H9 (cell line): ENCODE measurements around the gene CHCHD6. TPM values are rescaled to one million over a fixed set of nuclear protein-coding genes. Genes with fewer than 3 reads are reported as not detected.

Source experiments
- DNase-seq: peaks from one replicate; pipeline ENCODE4 v3.0.0-alpha.2; 2017
- H2AFZ ChIP-seq: one replicate; pipeline ENCODE4 v1.6.1; 2013; ENCODE audit warnings: mild to moderate bottlenecking, low read length, control low read depth, moderate library complexity
- H2AK5ac ChIP-seq: 2 replicates; pipeline ENCODE4 v1.6.1; 2013; ENCODE audit warnings: low read length, control low read depth, mixed read lengths; ENCODE audit not compliant: insufficient read length
- H2BK120ac ChIP-seq: one replicate; pipeline ENCODE4 v1.6.1; 2013; ENCODE audit warnings: low read depth, mild to moderate bottlenecking, low read length, control low read depth, inconsistent platforms; ENCODE audit not compliant: poor library complexity, severe bottlenecking
- H2BK12ac ChIP-seq: 2 replicates; pipeline ENCODE4 v1.6.1; 2013; ENCODE audit warnings: low read length, control low read depth, mixed read lengths, low read depth; ENCODE audit not compliant: insufficient read length
- H2BK15ac ChIP-seq: 2 replicates; pipeline ENCODE4 v1.6.1; 2013; ENCODE audit warnings: low read depth, low read length, control low read depth
- H2BK20ac ChIP-seq: one replicate; pipeline ENCODE4 v1.6.1; 2013; ENCODE audit warnings: low read depth, mild to moderate bottlenecking, low read length, control low read depth, inconsistent platforms; ENCODE audit not compliant: poor library complexity, severe bottlenecking
- H2BK5ac ChIP-seq: 2 replicates; pipeline ENCODE4 v1.6.1; 2013; ENCODE audit warnings: low read length, control low read depth, mixed read lengths; ENCODE audit not compliant: insufficient read length
- H3K14ac ChIP-seq: 2 replicates; pipeline ENCODE4 v1.6.1; 2013; ENCODE audit warnings: low read length, control low read depth; ENCODE audit not compliant: insufficient read depth
- H3K18ac ChIP-seq: 2 replicates; pipeline ENCODE4 v1.6.1; 2013; ENCODE audit warnings: low read depth, mild to moderate bottlenecking, mixed read lengths, low read length, control low read depth; ENCODE audit not compliant: insufficient read length
- H3K23ac ChIP-seq: 2 replicates; pipeline ENCODE4 v1.6.1; 2013; ENCODE audit warnings: low read length, control low read depth, mixed read lengths, low read depth; ENCODE audit not compliant: insufficient read length
- H3K23me2 ChIP-seq: 2 replicates; pipeline ENCODE4 v1.6.1; 2013; ENCODE audit warnings: low read depth, mild to moderate bottlenecking, mixed read lengths, low read length, control low read depth; ENCODE audit not compliant: insufficient read length, poor library complexity, severe bottlenecking
- H3K27ac ChIP-seq: 2 replicates; pipeline ENCODE4 v1.5.1; 2013; ENCODE audit warnings: low read length, control low read depth, mixed read lengths, low read depth; ENCODE audit not compliant: insufficient read length
- H3K27me3 ChIP-seq: 2 replicates; pipeline ENCODE4 v1.6.1; 2013; ENCODE audit warnings: low read length, control low read depth, inconsistent platforms; ENCODE audit not compliant: insufficient read depth
- H3K4ac ChIP-seq: 2 replicates; pipeline ENCODE4 v1.6.1; 2013; ENCODE audit warnings: low read depth, mild to moderate bottlenecking, control low read depth, inconsistent platforms, low read length, moderate library complexity
- H3K4me1 ChIP-seq: 2 replicates; pipeline ENCODE4 v1.6.1; 2013; ENCODE audit warnings: low read length, control low read depth, inconsistent platforms; ENCODE audit not compliant: insufficient read depth
- H3K4me2 ChIP-seq: 2 replicates; pipeline ENCODE4 v1.6.1; 2013; ENCODE audit warnings: low read length, control low read depth, mixed read lengths; ENCODE audit not compliant: insufficient read length, insufficient read depth
- H3K56ac ChIP-seq: 2 replicates; pipeline ENCODE4 v1.6.1; 2013; ENCODE audit warnings: low read depth, mild to moderate bottlenecking, mixed read lengths, low read length, control low read depth; ENCODE audit not compliant: insufficient read length
- H3K79me1 ChIP-seq: 2 replicates; pipeline ENCODE4 v1.6.1; 2013; ENCODE audit warnings: low read depth, mild to moderate bottlenecking, moderate library complexity, low read length, control low read depth, inconsistent platforms; ENCODE audit not compliant: insufficient read depth, poor library complexity, severe bottlenecking
- H3K79me2 ChIP-seq: 2 replicates; pipeline ENCODE4 v1.6.1; 2013; ENCODE audit warnings: low read length, control low read depth, inconsistent platforms; ENCODE audit not compliant: insufficient read depth
- H3K9ac ChIP-seq: 2 replicates; pipeline ENCODE4 v1.6.1; 2013; ENCODE audit warnings: low read length, control low read depth, mixed read lengths; ENCODE audit not compliant: insufficient read length; ENCODE audit errors: extremely low read depth
- H3K9me3 ChIP-seq: one replicate; pipeline ENCODE4 v1.6.1; 2013; ENCODE audit warnings: low read depth, low read length, inconsistent platforms; ENCODE audit not compliant: control insufficient read depth
- H3T11ph ChIP-seq: one replicate; pipeline ENCODE4 v1.6.1; 2013; ENCODE audit warnings: mild to moderate bottlenecking, low read length, control low read depth, inconsistent platforms
- H4K20me1 ChIP-seq: one replicate; pipeline ENCODE4 v1.6.1; 2013; ENCODE audit not compliant: control insufficient read depth, insufficient read length, insufficient read depth
- H4K5ac ChIP-seq: 2 replicates; pipeline ENCODE4 v1.6.1; 2013; ENCODE audit warnings: low read depth, mild to moderate bottlenecking, mixed read lengths, low read length, control low read depth; ENCODE audit not compliant: insufficient read length
- H4K8ac ChIP-seq: replicated peaks from 2 replicates; pipeline ENCODE4 v1.6.1; 2013; ENCODE audit warnings: low read length, control low read depth, mixed read lengths, low read depth; ENCODE audit not compliant: insufficient read length
- H4K91ac ChIP-seq: 2 replicates; pipeline ENCODE4 v1.6.1; 2013; ENCODE audit warnings: low read depth, mild to moderate bottlenecking, moderate library complexity, mixed read lengths, low read length, control low read depth; ENCODE audit not compliant: insufficient read length
- H3K27ac Mint-ChIP-seq, 3 experiments: 2 replicates in 2 of 3; 3 replicates in 1 of 3; pipeline ENCODE4 v1.8.0; 2020 to 2021; ENCODE audit warnings: mixed read lengths in 3 of 3, mild to moderate bottlenecking in 1 of 3, moderate library complexity in 1 of 3
- H3K27me3 Mint-ChIP-seq: 2 replicates; pipeline ENCODE4 v1.8.0; 2021; ENCODE audit warnings: low read depth, mild to moderate bottlenecking, moderate library complexity, mixed read lengths
- H3K36me3 Mint-ChIP-seq, 3 experiments: 2 replicates in 2 of 3; 3 replicates in 1 of 3; pipeline ENCODE4 v1.8.0; 2020 to 2021; ENCODE audit warnings: low read depth in 3 of 3, mixed read lengths in 3 of 3; ENCODE audit not compliant: insufficient read depth in 1 of 3
- H3K4me1 Mint-ChIP-seq, 2 experiments: 2 replicates each; pipeline ENCODE4 v1.8.0; 2020; ENCODE audit warnings: mixed read lengths in 2 of 2
- H3K4me3 Mint-ChIP-seq, 2 experiments: 2 replicates in 1 of 2; 3 replicates in 1 of 2; pipeline ENCODE4 v1.8.0; 2020 to 2021; ENCODE audit warnings: mild to moderate bottlenecking in 2 of 2, mixed read lengths in 2 of 2, moderate library complexity in 1 of 2
- H3K9me3 Mint-ChIP-seq, 2 experiments: 2 replicates in 1 of 2; 3 replicates in 1 of 2; pipeline ENCODE4 v1.8.0; 2020; ENCODE audit warnings: mild to moderate bottlenecking in 2 of 2, mixed read lengths in 2 of 2, moderate library complexity in 1 of 2
- WGBS: extraction: QIAGEN DNeasy Blood & Tissue Kit; methylation state at CpG from one replicate; pipeline ENCODE4 v1.1.7; 2013; ENCODE audit warnings: missing lambda C conversion rate, low lambda C conversion rate, mixed read lengths; ENCODE audit not compliant: insufficient read length; ENCODE audit errors: extremely low coverage; 5-methylcytosine and 5-hydroxymethylcytosine counted together
- total RNA-seq: library from RNA; stranded (reverse); gene quantifications from 2 replicates; pipeline ENCODE4 v1.2.1, GENCODE V29; 2021
- TF ChIP-seq, protein P1 (sequence below): fragments of 200-600 bp; sonication (generic); conservative IDR thresholded peaks from 3 replicates; pipeline ENCODE4 v1.8.0; 2021; ENCODE audit warnings: antibody characterized with exemption, mild to moderate bottlenecking

Gene CHCHD6
- total RNA-seq, 1 experiment from 2014 or later: 34.2 TPM

DNA sequence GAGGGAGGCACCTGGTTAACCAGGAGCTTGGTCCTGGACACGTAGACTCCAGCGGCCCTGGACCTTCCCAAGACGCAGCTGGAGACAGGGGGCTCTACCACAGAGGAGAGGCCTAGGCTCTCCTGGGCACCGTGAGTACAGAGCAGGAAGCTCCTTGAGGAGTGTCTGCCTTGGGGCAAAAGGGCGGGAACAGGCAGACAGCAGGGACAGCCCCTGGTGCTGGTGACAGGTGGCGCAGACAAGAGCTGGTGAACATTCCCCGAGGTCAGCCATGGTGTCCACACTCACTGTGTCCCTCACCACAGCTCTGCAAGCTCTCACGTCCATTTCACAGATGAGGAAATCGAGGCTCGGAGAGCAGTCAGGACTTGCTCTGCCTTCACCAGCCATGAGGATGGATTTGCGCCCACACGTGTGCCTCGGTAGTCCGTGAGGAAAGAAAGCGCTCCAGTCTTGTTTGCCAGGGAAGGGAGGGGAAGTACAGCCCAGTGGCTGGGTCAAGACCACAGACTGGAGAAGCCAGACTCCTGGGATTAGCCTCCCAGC, 276.3 kb downstream of the CHCHD6 start:
- no peak overlapping the region for H3K27ac Mint-ChIP-seq
- no peaks in the 10 kb centered on the region for H3K23me2 ChIP-seq
- TF ChIP-seq, protein P1, sequence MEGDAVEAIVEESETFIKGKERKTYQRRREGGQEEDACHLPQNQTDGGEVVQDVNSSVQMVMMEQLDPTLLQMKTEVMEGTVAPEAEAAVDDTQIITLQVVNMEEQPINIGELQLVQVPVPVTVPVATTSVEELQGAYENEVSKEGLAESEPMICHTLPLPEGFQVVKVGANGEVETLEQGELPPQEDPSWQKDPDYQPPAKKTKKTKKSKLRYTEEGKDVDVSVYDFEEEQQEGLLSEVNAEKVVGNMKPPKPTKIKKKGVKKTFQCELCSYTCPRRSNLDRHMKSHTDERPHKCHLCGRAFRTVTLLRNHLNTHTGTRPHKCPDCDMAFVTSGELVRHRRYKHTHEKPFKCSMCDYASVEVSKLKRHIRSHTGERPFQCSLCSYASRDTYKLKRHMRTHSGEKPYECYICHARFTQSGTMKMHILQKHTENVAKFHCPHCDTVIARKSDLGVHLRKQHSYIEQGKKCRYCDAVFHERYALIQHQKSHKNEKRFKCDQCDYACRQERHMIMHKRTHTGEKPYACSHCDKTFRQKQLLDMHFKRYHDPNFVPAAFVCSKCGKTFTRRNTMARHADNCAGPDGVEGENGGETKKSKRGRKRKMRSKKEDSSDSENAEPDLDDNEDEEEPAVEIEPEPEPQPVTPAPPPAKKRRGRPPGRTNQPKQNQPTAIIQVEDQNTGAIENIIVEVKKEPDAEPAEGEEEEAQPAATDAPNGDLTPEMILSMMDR: no peak
- no peak overlapping the region for H3K23ac ChIP-seq
- no peak overlapping the region for H3K4me2 ChIP-seq
- no peaks in the 10 kb centered on the region for H3K27me3 ChIP-seq
- H3K4ac ChIP-seq: no peak overlapping the region
- peaks cover 8 to 23% of the 10 kb centered on the region in 2 experiments for H3K4me1 Mint-ChIP-seq
- H3K9me3 Mint-ChIP-seq: 0 out of 5 replicates have a peak, but pooled peaks cover 0 to under 1% of the 10 kb centered on the region in 2 experiments
- no peaks in the 10 kb centered on the region for H3K79me1 ChIP-seq
- H3K27ac ChIP-seq: no peak overlapping the region
- H3K27me3 Mint-ChIP-seq: peaks cover 24% of the 10 kb centered on the region
- no peak overlapping the region for H2BK12ac ChIP-seq
- H4K91ac ChIP-seq: no peak overlapping the region
- no peak overlapping the region for H4K5ac ChIP-seq
- H3K18ac ChIP-seq: no peak overlapping the region
- no peak for DNase-seq
- peaks cover 0 to under 1% (median 0%) of the 10 kb centered on the region in 3 experiments; a peak in 4 of 7 replicates for H3K36me3 Mint-ChIP-seq
- H2AFZ ChIP-seq: no peak overlapping the region
- H3K9me3 ChIP-seq: no peaks in the 10 kb centered on the region
- no peak overlapping the region; the same call in 1 of the 2 replicates for H3K14ac ChIP-seq
- H3K4me3 Mint-ChIP-seq: no peak overlapping the region
- no CpG with 5 or more reads among the region's 15 CpGs for WGBS
- no peak overlapping the region for H2BK120ac ChIP-seq
- no peaks in the 10 kb centered on the region for H4K20me1 ChIP-seq
- no peak overlapping the region for H2BK15ac ChIP-seq
- no peaks in the 10 kb centered on the region for H3K4me1 ChIP-seq
- H3K9ac ChIP-seq: no peak overlapping the region
- H2BK5ac ChIP-seq: no peak overlapping the region
- H2AK5ac ChIP-seq: no peak overlapping the region
- H3K56ac ChIP-seq: no peak overlapping the region
- no peak overlapping the region for H4K8ac ChIP-seq
- no peak overlapping the region for H2BK20ac ChIP-seq
- peaks cover 2% of the 10 kb centered on the region; the same call in 1 of the 2 replicates for H3K79me2 ChIP-seq
- H3T11ph ChIP-seq: no peak overlapping the region
